NCI-H1436 (cell line): ENCODE data around the gene ZNRF1.

Experiments
- DNase-seq: peaks from one replicate; lab custom pipeline; 2025; lab: John Stamatoyannopoulos, UW

ZNRF1 gene

GRCh38 chr16:75099075-75099667 lies 100.3 kb downstream of the ZNRF1 start:
- no peak for DNase-seq

- DNase-seq: no peak
These were observed 101.1 kb downstream of the ZNRF1 start for GRCh38 chr16:75099738-75100602.

GRCh38 chr16:75100603-75100990 lies 101.8 kb downstream of the ZNRF1 start:
- DNase-seq: no peak

DNA sequence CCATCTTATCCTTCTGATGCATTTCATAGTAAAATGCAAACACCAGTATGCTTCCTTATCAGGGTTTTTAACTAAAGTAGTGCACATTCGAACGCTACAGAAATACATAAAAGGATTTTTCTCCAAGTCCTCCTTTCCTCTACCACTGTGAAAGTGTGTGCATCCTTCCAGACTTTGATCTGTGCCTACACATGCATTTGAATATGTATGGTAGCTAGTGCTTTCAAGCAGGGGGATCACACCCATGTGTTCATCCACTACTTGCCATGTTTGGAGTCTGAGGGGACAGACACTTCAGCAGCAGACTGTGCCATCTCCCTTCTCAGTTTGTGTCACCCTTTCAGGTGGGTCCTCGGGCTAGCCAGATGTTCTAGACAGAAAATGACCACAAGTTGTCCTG lies 102.8 kb downstream of the ZNRF1 start:
- DNase-seq: no peak

GRCh38 chr16:75102595-75102994 lies 103.8 kb downstream of the ZNRF1 start:
- DNase-seq: no peak

DNA sequence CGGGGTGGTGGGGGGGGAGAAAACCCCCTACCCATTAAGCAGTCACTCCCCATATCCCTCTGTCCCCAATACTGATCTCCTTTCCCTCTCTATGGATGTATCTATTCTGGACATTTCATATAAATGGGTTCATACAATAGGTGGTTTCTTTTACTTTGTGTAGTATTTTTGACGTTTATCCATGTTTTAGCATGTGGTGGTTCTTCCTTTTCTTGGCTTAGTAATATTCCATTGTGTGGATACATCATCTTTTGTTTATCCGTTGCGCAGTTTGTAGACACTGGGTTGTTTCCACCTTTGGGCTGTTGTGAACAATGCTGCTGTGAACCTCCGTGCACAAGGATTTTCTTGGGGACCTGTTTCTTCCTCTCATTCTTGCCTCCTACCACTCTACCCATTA lies 105.2 kb downstream of the ZNRF1 start:
- no peak for DNase-seq

DNA sequence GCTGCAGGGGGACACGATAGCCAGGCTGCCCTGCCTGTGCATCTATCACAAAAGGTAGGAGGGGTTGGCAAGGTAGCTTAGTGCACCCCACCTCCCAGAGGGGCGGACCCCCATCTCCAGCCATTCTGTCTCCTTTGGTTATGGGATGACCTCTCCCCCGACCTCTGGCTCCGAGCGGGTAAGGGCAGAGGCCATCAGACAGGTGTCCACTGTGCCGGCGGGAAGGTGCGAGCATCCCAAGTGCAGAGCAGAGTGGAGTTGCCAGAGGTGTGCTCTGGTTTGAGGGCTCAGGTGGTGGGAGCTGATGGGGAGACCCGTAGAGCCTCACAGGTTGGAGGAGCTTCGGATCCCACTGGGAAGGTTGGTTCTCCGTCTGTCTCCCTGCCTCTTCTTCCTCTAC lies 106.0 kb downstream of the ZNRF1 start:
- no peak for DNase-seq

GRCh38 chr16:75105306-75106061 lies 106.7 kb downstream of the ZNRF1 start:
- DNase-seq: no peak

- DNase-seq: no peak
These were observed 107.8 kb downstream of the ZNRF1 start for GRCh38 chr16:75106351-75107274.

DNA sequence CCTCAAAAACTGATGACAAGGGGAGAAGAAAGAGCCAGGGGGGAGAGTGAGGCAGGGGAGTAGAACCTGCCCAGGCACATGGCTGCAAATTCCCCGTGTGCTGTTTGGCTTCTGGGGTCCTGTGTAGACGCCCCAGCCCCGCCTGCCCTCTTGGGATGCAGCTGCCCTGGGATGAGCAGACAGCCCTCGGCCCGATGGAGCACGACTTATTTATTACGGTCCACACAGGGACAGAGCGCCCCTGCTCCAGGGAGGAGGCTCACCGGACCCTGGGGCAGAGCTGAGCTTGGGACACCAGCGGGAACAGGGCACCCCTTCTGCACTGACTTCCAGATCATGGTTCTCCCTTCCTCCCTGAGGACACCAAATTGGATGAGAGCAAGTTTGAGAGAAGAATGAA lies 108.7 kb downstream of the ZNRF1 start:
- DNase-seq: no peak

GRCh38 chr16:75108792-75109731 lies 110.2 kb downstream of the ZNRF1 start:
- DNase-seq: no peak

- DNase-seq: no peak
These were observed 111.0 kb downstream of the ZNRF1 start for GRCh38 chr16:75109732-75110243.

DNA sequence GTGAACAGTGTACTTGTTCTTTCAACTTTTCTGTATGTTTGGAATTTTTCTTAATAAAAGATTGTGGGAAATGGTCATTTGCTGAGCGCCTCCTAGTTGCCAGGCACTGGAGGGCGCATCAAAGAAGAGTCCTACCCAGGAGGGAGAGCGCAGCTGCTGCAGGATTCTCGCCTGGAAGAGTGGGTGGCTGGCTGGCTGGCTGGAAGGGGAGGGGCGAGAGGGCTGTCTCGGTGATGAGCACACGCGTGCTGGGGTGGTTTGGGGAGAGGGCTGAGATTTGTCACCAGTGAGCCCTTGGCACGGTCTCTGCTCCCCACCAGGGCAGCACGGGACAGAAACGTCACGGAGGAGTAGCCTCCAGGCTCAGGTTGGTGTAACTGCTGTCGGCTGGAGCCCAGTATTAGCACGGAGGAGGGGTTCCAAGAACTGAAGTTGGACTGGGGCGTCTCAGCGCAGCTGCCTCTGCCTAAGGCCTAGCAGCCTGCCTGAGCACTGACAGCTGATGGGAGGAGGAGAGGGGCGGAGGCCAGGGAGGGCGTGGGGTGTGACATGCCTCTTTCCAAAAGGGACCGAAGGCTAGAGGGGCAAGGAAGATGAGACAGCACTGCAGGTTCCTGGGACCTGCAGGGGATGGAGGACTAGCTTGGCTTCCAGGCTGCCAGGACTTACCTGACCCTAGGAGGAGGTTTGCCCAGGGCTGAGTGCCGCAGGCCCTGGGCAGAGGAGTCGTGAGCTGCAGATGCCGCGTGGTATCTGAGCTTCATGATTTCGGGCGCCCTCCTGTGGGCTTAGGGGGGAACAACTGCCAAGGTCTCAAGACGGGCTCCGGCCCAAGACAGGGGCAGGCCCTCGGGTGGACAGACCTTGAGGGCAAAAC lies 112.1 kb downstream of the ZNRF1 start:
- DNase-seq: peak; percentile 78

- DNase-seq: no peak
These were observed 112.7 kb downstream of the ZNRF1 start for GRCh38 chr16:75111514-75111940.

DNA sequence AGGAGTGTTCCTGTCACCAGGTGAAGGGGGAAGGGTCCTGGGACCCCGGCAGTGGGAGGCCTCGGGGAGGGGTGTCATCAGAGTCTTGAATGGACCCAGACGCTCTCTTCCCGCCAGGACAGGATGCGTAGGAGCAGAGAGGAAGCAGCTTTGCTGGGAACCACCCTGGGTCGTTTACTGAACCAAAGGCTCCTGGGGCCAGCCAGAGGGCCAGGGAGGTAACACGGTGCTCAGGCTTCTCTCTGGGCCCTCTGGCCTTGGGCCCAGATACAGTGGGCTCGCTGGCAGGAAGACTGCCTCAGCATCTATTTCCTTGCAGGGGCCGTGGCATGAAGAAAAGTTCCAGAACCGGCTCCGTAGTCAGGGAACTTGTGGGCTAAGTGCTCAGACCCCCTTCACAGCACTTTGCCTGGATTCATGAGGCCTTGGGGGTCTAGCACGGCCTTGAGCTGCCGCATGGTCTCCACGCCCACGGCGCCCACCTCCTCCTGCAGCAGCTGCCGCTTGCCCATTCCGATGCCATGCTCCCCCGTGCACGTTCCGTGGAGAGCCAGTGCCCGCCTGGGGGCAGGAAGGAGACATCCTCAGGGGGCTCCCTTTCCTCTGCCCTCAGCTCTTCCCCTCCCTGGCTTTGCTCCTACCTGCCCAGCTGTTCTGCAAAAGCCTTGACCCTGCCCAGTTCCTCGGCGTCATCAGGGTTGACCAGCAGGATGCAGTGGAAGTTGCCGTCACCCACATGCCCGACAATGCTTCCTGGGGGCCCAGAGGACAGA lies 113.3 kb downstream of the ZNRF1 start:
- DNase-seq: no peak

DNA sequence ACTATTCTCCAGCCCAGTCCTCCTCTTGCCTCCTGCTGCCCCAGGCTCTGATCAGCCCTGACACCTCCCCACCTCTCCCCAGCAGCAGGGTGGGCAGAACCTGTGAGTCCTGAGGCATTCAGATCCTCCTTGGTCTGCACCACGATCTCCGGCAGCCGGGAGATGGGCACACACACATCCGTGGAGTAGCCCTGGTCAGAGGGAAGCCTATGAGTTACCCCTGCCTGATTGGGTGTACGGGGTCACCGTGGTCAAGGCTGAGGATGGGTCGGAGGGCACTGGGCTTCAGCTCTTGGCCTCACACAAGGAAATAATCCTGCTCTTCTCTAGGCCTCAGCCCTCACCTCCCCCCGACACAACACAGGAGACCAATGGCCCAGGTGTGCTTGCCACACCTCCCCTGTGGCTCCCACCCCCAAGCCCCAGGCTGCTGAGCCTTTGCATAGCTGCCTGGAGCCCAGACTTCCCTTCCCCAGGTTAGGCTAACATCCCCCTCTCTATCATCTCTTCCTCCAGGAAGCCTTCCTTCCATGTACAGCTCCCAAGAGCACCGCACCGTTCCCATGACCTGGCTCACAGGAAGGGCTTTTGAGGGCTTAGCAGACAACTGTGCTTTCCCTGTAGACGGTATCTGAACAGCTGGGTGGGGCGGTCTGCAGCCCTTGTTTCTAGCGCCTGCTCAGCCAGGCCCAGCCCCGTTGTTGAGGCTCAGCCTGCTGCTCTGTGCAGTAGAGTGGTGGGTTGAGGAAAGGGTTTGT lies 114.1 kb downstream of the ZNRF1 start:
- DNase-seq: no peak

GRCh38 chr16:75113541-75114121 lies 114.8 kb downstream of the ZNRF1 start:
- no peak for DNase-seq
